Fibroblast of lung (primary cell): ENCODE results near the gene PLVAP. TPM values are rescaled to one million over a fixed set of nuclear protein-coding genes. Genes with fewer than 3 reads are reported as not detected.

Experiments used
- DNase-seq, 2 donors: peaks; one replicate each; pipeline versions ENCODE4 v3.0.0 to v3.0.0-alpha.2; 2010; ENCODE audit warnings: low read depth in 2 of 2
- H2AFZ ChIP-seq: 2 replicates; pipeline ENCODE4 v1.5.1; 2012; ENCODE audit warnings: low read length, control low read depth, inconsistent platforms
- H3K27ac ChIP-seq: 2 replicates; pipeline ENCODE4 v1.5.1; 2011; ENCODE audit warnings: low read length, control low read depth; ENCODE audit not compliant: insufficient read depth
- H3K27me3 ChIP-seq: 2 replicates; pipeline ENCODE4 v1.5.1; 2011; ENCODE audit warnings: mild to moderate bottlenecking, low read length; ENCODE audit not compliant: control insufficient read depth, insufficient read depth
- H3K36me3 ChIP-seq: 2 replicates; pipeline ENCODE4 v1.5.1; 2011; ENCODE audit warnings: low read length; ENCODE audit not compliant: control insufficient read depth, insufficient read depth
- H3K4me1 ChIP-seq: 2 replicates; pipeline ENCODE4 v1.5.1; 2011; ENCODE audit warnings: low read length; ENCODE audit not compliant: control insufficient read depth, insufficient read depth; ENCODE audit errors: extremely low read depth
- H3K4me2 ChIP-seq: 2 replicates; pipeline ENCODE4 v1.5.1; 2011; ENCODE audit warnings: low read length, control low read depth; ENCODE audit not compliant: insufficient read depth; ENCODE audit errors: extremely low read depth
- H3K4me3 ChIP-seq, 4 experiments: fragments of 200-600 bp in 1 of 4; sonication (generic) in 1 of 4; replicated peaks in 1 of 4; 2 replicates each; pipeline ENCODE4 v1.5.1; 2011 to 2016; ENCODE audit warnings: low read length in 4 of 4, low read depth in 3 of 4, mild to moderate bottlenecking in 3 of 4, control low read depth in 2 of 4, inconsistent platforms in 1 of 4, mixed read lengths in 1 of 4; ENCODE audit not compliant: insufficient read depth in 1 of 4; ENCODE audit errors: control extremely low read depth in 1 of 4
- H3K79me2 ChIP-seq: 2 replicates; pipeline ENCODE4 v1.5.1; 2012; ENCODE audit warnings: mild to moderate bottlenecking, low read length, inconsistent platforms; ENCODE audit not compliant: control insufficient read depth, insufficient read depth
- H3K9ac ChIP-seq: 2 replicates; pipeline ENCODE4 v1.5.1; 2011; ENCODE audit warnings: mild to moderate bottlenecking, low read length, control low read depth; ENCODE audit not compliant: insufficient read depth
- H3K9me3 ChIP-seq: 2 replicates; pipeline ENCODE4 v1.5.1; 2012; ENCODE audit warnings: low read depth, low read length; ENCODE audit not compliant: control insufficient read depth, insufficient read depth
- H4K20me1 ChIP-seq: 2 replicates; pipeline ENCODE4 v1.5.1; 2011; ENCODE audit warnings: low read length; ENCODE audit not compliant: control insufficient read depth, insufficient read depth; ENCODE audit errors: extremely low read depth
- CTCF ChIP-seq, 2 donors: IDR thresholded peaks in 1 of 2; conservative IDR thresholded peaks in 1 of 2; 1 replicate in 1 of 2; 2 replicates in 1 of 2; pipeline ENCODE4 v1.5.1; 2011 to 2012; ENCODE audit warnings: low read length in 2 of 2, control low read depth in 1 of 2, inconsistent platforms in 1 of 2, low read depth in 1 of 2, mild to moderate bottlenecking in 1 of 2
- EZH2 ChIP-seq: IDR thresholded peaks from 2 replicates; pipeline ENCODE4 v1.5.1; 2012; ENCODE audit warnings: low read length, control low read depth, mild to moderate bottlenecking; ENCODE audit errors: missing control alignments
- polyA plus RNA-seq, 2 donors: library from polyadenylated mRNA; depleted of rRNA in 1 of 2; stranded (reverse) in 1 of 2; unstranded in 1 of 2; fragments of >200 nt; gene quantifications; 2 replicates each; pipeline ENCODE4 v1.2.1, GENCODE V29; 2011 to 2012; ENCODE audit warnings: missing spikeins in 1 of 2
- total RNA-seq: library from RNA; depleted of rRNA; stranded (reverse); fragments of >200 nt; gene quantifications from 2 replicates; pipeline ENCODE4 v1.2.1, GENCODE V29; 2014

Gene PLVAP
- total and polyA plus RNA-seq, 2 donors (not counting 1 experiment from before 2014, with no cell fraction given) = not detected

- Histone ChIP-seq H3K79me2 (no peaks in the 10 kb centered on the region), H3K4me3 (no peak overlapping the region), H3K27me3 (no peaks in the 10 kb centered on the region), H3K4me2 (no peak overlapping the region), H3K9me3 (no peaks in the 10 kb centered on the region), H3K36me3 (peaks cover 3% of the 10 kb centered on the region), H2AFZ (no peak overlapping the region), H4K20me1 (no peaks in the 10 kb centered on the region), H3K4me1 (peaks cover 3% of the 10 kb centered on the region), H3K27ac (no peak overlapping the region), H3K9ac (no peak overlapping the region)
- no peak for DNase-seq
- TF ChIP-seq EZH2 (no peak), CTCF (conservative IDR thresholded peaks at IDR 0.05 in 1 of 2, IDR thresholded peaks at IDR 0.05 in 1 of 2; ENCODE audit: low read depth in 1 of 2, low read length in 2 of 2) (no peak)
Observed at GRCh38 chr19:17340871-17341357, 36.2 kb downstream of the PLVAP start.

GRCh38 chr19:17340302-17340870 is 36.8 kb downstream of the PLVAP start:
- DNase-seq = no peak
- no peak overlapping the region for H3K27ac ChIP-seq
- H4K20me1 ChIP-seq = no peaks in the 10 kb centered on the region
- TF ChIP-seq CTCF (conservative IDR thresholded peaks at IDR 0.05 in 1 of 2, IDR thresholded peaks at IDR 0.05 in 1 of 2; ENCODE audit: low read depth in 1 of 2, low read length in 2 of 2) (no peak), EZH2 (no peak)
- no peaks in the 10 kb centered on the region for H3K79me2 ChIP-seq
- H3K4me2 ChIP-seq = no peak overlapping the region
- H2AFZ ChIP-seq = no peak overlapping the region
- H3K4me1 ChIP-seq = peaks cover 3% of the 10 kb centered on the region
- H3K27me3 ChIP-seq = no peaks in the 10 kb centered on the region
- H3K4me3 ChIP-seq = no peak overlapping the region
- H3K36me3 ChIP-seq = peaks cover 3% of the 10 kb centered on the region
- H3K9me3 ChIP-seq = no peaks in the 10 kb centered on the region
- H3K9ac ChIP-seq = no peak overlapping the region

GRCh38 chr19:17339088-17339741 is 37.9 kb downstream of the PLVAP start:
- H3K4me3 ChIP-seq = no peak overlapping the region
- no peak overlapping the region for H3K27ac ChIP-seq
- no peak overlapping the region for H2AFZ ChIP-seq
- TF ChIP-seq CTCF (conservative IDR thresholded peaks at IDR 0.05 in 1 of 2, IDR thresholded peaks at IDR 0.05 in 1 of 2; ENCODE audit: low read depth in 1 of 2, low read length in 2 of 2) (no peak), EZH2 (no peak)
- H3K79me2 ChIP-seq = no peaks in the 10 kb centered on the region
- DNase-seq = no peak
- H4K20me1 ChIP-seq = no peaks in the 10 kb centered on the region
- peaks cover 3% of the 10 kb centered on the region for H3K36me3 ChIP-seq
- H3K27me3 ChIP-seq = no peaks in the 10 kb centered on the region
- H3K4me2 ChIP-seq = no peak overlapping the region
- H3K9ac ChIP-seq = no peak overlapping the region
- H3K9me3 ChIP-seq = no peaks in the 10 kb centered on the region
- peaks cover 3% of the 10 kb centered on the region for H3K4me1 ChIP-seq
